GM18868 (cell line): ENCODE measurements around the gene FAM200B.

Experiments
- ATAC-seq: cut with Tn5 transposase; IDR thresholded peaks from one replicate; pipeline ENCODE4 v1.9.1; 2021; ENCODE audit warnings: mild to moderate bottlenecking, moderate library complexity; ENCODE audit not compliant: unreplicated experiment

The FAM200B gene

DNA sequence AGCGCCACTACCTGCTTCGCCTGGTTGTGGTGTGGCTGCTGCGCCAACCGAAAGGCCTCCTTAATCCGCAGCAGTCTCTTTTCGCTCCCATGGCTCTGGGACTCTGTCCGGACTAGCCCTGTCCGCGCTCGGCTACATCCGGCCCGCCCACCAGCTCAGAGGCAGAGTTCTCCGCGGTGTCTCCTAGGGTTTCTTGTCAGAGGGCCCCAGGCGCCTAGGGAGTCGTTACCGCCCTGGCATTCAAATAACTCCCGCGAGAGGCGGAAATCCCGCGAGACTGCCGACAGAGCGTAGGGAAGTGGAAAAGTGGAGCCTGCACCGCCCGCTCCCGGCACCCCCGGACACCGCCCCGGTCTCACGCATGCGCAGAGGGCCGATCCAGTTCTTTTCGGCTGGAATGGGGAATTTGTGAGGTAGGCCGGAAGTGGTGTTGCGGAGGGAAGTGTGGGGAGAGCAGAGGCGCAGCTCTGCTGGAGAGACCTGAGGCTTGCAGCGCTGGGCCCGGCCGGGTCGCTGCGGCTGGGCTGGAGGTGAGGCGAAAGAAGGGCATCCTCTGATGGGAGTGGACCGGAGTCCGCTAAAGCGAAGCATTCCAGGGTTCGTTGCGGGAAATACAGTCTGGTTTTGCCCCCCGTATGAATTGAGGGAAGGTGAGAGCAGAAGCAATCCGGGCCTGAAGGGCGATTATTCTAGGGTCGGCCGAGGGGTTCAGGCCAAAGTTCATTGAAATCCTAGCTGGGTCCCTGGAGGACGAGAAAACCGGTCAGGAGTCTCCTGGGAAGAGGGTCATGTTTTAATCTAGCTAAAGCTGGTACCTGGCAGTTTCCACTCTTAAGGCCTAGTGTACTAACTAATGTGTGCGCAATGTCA, at the start of gene FAM200B:
Gene FAM200B, plus strand, starts transcription at position 456 of the 870 bp plus-strand sequence. CDS start 5,151 bp downstream, outside the sequence.
- ATAC-seq: peak; percentile 90

DNA sequence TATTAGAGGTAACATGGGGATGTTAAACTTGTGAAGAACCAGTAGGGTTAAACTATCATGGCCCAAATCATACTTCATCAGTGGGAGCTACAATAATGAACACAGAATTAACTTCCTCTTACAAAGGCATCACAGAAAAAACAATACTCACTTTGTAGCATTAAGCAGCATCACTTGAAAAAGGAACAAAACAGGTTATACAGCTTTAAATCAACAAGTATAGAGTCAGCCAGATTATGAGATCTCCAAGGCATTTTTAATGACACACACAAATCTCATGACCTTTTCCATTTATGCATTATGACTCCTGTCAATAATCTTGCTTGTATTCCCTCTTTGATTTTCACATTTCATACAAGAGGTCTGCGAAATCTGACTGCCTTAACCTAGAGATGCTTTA, 44.8 kb upstream of the FAM200B start:
- ATAC-seq: no peak

DNA sequence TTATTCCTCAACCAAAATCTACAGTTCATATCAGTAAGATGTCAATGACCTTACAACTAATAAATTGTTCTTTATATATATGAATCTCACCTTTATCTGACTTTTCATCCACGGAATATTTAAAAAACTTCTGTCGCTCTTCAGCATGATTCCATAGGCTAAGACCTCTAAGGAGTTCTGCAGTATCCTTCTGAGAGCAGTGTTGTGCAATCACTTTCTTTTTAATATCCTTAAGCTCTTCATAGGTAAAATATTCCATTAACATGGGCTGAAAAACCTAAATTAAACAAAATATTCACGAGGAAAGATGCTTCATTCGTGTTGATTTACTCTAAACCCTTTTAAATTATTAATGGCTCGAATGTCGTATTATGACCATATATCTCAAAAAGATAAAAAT, 43.2 kb upstream of the FAM200B start:
- no peak for ATAC-seq

DNA sequence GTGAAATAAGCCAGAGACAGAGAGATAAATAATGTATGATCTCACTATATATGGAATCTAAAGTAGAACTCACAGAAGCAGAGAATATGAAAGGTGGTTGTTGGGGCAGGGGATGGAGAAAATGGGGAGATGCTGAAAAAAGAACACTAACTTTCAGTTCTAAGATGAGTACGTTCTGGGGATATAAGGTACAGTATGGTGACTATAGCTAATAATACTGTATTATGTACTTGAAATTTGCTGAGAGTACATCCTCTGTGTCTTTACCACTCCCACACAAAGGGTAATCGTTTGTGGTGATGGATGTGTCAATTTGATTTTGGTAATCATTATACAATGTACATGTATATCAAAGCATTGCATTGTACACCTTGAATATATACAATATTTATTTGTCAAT, 33.0 kb upstream of the FAM200B start:
- peak; percentile 58 for ATAC-seq

DNA sequence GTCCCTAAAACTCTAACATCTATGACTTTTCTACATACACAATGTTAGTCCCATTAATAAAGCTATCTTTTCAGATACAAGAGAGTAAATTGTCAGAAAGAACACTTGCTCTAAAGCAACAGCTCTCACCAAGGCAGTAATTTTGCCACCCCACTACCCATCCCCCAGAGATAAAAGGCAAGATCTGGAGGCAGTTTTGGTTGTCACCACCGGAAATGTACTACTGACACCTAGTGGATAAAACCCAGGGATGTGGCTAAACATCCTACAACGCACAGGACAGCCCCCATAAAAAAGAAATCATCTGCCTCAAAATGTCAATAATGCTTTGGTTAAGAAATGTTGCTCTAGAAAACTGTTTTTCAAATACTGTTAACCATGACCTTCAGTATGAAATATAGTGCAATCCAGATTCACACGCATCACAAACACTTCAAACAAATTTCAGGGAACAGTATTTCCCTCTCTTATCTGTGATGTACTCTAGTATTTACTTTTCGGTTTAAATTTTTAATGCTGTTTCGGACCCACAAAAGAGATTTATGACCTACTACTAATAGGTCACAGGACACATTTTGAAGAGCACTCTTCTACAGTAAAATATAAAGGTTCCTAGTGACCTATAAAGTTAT, 31.6 kb upstream of the FAM200B start:
- ATAC-seq: peak; percentile 47

DNA sequence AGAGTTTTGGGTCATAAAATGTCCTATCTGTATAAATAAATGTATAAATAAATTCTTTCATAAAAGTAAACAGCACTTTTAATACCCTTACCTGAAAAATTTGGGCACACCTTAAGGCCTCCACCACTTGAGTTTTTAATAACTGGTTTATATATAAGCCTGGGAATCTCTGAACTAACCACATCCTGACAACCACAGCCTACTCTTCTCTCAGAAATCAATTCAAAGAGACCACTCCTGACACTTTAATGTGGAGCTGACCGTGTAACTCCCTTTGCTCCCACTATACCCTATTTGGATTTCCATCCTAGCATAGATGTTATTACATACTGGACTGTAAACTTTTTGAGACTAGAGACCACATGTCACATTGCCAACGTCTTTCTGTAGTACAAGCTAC, 30.0 kb upstream of the FAM200B start:
- ATAC-seq: no peak

DNA sequence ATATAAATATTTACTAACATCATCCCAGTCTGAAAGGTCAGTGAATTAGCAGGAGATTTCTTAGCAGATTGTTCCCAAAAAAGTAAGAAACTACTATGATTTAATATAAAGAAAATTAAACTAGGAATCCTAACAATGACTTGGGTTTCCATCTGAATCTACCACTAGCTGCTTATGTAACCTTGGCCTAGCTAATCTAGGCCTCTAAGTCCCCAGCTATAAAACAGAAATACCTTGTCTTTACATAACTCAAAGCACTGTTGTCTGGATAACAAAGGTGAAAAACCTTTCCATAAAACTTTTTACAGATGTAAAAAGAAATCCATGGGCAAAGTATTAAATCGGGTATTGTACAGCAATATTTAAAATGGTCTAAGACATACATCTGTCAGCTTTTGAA, 29.4 kb upstream of the FAM200B start:
- no peak for ATAC-seq

DNA sequence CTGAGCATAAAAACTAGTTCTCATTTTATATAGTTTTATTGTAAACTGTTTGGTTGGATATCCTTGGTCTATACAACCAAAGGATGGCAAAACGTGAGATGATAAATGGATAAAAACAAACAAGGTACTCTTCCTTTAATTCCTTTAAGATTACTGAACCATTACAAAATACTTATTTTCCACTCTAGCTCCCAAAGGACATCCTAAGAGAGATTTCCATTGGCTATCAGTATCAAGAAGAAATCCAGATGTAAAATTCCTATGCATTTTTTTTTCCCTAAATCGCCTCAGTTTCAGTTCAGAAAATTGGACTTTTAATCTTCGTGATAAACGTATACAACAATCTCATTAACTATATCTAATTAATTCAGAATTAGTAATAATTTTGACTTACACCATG, 28.8 kb upstream of the FAM200B start:
- no peak for ATAC-seq

DNA sequence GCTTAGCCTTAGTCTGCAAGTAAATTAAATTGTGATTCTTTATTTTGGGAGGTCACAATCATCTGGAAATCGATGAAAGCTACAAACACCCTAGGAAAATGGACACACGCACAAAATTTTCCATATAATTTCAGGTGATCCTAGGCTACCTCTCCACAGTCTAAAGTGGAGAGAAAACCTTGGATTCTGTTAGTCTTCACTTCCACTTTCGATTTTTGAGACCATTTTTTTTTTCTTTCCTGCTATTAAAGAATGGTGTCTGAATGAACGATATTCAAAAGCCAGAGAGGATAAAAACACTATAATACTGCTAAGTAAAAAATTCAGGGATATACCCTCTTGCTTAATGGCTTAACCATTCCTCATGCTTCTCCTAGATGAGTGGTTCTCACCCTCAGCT, 28.2 kb upstream of the FAM200B start:
- no peak for ATAC-seq

DNA sequence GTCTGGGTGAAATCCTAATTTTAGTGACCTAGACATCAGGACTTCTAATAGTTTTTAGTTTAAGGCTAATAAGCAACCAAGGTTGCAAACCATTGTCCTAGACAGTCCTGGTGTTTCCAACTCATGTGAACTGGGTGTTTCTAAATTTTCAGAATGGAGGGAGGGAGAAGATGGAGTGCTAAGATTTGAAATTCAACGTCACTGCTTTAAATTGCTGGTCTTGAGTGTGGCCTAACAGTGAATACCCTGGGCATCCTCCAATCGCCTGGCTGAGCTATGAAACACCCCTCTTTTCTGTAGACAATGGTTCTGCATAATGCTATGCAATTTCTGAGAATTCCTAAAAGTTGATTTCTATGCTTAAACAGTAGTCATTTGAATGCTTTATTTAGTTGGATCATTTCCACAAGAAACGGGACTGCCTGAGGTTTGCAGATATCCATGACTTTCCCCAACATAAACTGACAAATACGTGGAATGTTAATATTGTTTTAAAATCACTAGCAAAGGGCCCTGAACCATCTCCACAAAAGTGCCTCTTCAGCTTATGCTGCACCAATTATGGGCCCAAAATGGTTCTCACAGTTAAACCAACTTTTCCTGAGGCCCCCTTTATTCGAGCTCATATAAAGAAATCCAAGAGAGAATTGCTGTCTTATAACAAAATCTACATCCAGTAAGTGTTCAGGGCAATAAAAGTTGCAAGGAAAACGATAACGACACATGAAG, 27.6 kb upstream of the FAM200B start:
- ATAC-seq: peak; percentile 35

DNA sequence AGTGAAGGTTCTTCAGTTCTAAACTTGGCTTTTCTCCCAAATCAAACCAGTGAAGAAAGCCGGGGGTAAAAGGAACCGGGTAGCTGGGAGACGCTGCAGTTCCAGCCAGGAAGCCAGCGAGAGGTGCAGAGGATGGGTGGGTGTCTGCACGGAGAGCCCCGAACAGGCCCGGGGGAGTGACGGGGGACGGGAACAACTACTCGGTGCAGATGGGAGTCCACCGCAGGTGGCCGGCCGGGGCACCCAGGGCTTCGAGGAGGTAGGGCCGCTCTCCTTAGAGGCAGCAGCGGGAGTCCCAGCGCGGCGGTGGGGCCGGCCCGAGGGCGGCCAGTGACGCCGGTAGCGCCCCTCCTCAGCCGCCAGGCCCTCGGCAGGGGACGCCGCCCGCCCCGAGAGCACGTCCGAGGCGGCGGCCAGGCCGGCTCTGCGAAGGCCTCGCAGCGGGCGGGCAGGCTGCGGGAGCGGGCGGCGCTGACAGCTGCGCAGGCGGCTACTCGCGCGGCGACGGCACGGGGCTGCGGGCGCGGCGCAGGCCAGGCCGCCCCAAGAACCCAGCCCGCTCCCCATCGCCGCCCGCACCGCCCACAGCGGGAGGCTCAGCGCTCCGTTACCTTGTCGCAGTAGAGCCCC, 26.9 kb upstream of the FAM200B start:
- ATAC-seq: peak; percentile 49

DNA sequence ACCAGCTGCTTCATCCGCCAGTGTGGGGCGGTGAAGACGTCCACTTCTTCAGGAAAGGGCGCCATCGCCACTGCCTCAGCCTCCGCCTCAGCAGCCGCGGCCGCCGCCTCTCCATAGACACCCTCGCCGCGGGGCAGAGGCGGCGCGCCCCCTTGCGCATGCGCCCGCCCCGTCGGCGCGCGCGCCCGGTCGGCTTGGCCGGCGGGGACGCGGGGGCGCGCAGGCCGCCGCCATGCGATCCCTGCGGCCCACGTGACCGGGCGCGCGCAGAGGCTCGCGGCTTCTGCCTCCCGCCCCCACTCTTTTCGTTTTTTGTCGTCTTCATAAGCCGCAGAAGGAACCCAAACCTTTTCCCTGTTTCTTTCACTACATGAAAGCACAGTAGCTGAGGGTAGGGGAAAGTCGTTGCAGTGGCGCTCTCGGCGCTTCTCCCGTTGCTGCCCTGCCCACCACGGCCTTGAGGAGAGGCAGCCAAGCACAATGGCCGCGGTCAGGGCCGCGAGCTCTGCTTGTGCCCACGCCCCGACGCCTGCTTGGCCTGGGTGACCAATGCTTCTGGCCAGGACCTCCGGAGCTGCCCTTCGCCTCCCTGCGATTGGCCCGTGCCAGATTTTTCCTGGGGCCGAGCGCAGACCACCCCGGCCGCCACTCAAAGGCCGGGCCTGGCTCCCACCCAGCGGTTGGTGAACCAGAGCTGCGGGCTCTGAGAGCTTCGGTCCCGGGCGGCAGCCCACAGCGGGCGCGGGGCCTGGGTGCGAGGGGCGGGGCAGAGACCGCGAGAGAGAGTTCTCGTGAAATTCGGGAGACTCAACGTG, 26.2 kb upstream of the FAM200B start, which contains the start of gene FBXL5:
Gene FBXL5, minus strand, starts transcription at position 135 of the 815 bp plus-strand sequence. Its CDS starts 70 bp downstream, at position 65.
- peak; percentile 67 for ATAC-seq

DNA sequence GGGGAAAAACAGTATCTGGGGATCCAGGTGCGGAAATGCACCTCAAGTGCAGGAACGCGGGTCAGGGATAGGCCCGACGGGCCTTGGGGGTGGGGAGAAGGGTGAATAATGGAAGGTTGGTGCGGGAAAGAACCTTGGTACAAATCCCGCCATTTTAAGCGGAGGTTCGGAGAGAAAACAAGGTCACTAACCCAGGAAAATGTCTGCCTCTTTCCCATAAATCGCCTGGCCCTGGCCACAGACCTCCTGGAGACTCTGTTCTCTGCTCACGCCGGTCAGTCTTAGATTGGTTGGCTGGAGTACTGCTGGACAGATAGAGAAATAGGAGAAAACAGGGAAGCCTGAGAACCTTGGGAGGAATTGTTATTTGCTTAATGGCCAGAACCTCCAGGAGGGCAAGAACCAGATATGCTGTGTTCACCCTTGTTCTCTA, 25.6 kb upstream of the FAM200B start:
- no peak for ATAC-seq

DNA sequence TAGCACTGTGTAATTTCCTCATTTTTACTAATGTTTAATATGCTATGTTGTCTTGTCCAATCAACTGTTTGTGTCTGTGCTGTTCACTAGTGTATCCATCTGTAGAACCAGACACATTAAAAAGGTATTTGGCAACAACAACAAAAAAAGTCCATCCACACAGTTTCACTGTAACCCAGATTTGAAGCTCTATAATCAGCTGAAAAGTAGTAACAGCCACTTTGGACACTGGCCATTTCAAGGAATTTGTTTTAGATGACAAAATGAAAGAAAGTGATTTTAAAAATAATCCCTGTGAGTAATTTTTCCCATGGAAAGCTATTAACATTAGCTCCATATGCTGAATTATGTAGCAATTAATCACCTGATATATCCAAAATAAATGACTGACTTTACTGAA, 24.3 kb upstream of the FAM200B start:
- no peak for ATAC-seq

DNA sequence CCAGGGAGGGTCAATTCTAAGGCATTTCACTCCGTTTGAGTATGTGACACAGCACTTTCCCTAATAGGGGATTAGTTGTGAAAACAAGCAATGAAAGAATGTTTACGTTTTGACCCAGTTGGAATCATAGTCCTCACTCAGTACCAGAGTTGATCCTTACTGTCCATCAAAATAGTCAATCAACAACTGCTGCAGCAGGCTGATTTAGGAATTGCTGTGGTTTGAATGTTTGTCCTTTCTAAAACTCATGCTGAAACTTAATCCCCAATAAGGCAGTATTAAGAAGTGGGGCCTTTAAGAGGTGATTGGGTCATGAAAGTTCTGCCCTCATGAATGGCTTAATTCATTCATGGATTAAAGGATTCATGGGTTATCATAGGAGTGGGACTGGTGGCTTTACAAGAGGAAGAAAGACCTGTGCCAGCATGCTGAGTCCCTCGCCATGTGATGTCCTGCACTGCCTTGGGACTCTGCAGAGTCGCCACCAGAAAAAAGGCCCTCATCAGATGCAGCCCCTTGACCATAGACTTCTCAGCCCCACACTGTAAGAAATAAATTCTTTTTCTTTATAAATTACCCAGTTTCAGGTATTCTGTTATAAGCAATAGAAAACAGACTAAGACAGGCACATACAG, 23.4 kb upstream of the FAM200B start:
- no peak for ATAC-seq

DNA sequence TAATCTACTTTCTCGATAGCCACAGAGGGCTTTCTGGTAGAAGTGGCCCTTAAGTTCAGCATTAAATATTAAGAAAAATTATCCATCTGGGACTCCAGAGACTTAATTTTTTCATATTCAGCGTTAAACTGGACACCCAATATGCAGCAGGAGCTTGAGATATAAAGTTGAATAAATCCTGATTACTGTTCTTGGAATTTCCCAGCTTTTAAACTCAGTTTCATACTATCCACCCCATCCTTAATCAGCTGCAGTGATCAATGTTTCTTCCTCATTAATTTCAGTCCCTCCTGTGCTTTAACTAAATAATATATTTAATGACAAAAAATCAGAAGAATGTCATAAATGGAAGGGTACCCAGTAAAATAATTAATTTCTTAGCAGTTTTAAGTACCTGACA, 22.8 kb upstream of the FAM200B start:
- ATAC-seq: no peak

DNA sequence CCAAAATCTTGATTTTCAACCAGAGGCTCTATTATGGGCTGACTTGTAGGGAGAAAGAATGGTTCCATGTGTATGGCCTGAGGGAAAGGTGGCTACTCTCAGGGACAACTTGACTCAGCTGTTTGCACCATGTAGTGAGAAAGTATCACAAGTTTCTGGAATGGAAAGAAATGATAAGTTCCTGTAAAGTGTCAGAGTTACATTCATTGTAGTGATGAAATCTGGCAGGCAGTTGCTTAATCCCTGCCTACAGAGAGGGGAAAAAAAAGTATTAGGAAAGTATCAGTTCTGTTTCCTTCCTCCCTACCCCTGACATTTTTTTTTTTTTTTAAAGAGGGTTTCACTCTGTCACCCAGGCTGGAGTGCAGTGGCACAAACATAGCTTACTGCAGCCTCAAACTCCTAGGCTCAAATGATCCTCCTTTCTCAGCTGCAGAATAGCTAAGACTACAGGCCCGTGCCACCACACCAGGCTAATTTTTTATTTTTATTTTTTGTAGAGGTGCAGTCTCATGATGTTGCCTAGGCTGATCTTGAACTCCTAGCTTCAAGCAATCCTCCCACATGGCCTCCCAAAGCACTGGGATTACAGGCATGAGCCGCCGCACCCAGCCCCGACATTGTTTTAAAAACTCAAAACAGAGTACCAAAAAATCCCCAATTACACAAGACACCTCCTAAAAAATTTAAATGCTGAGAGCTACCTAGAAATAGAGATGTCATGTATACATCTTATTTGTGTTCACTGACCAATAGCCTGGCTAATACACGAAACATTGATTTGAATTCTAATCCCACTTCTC, 21.7 kb upstream of the FAM200B start:
- no peak for ATAC-seq

DNA sequence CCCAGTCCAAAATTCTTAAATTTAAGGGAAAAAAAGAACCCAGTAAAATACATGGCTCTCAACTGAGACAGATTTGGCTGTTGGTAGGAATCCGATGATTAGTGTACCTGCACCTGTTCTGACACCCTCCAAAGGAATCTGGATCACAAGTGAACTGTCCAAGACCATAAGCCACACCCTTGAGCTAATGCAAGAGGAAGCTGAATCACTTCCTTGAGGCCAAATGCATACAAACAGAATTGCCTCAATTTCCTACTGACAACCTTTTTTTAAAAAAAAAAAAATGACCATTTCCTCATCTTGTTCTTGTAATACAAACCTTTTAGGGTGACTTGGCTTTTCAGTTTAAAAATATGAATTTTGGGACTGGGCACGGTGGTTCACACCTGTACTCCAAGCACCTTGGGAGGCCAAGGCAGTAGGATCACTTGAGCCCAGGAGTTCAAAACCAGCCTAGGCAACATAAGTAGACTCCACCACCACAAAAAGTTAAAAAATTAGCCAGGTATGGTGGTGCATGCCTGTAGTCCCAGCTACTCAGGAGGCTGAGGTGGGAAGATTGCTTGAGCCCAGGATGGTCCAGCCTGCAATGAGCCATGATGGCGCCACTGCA, 15.8 kb upstream of the FAM200B start:
- no peak for ATAC-seq
